GM18507 (cell line): ENCODE results near the gene GRM1.
A peak's percentile ranks its signal among the peaks of the same experiment; 100 is the strongest.

ENCODE experiments used
- DNase-seq: peaks from one replicate; pipeline ENCODE4 v3.0.0; 2011; ENCODE audit warnings: low read depth; ENCODE audit not compliant: insufficient read length; ENCODE audit errors: extremely low spot score
- FAIRE-seq: peaks from 2 replicates; lab custom pipeline; 2011; peaks lifted over from hg19 to GRCh38; lab: Jason Lieb, UNC

GRM1 gene

GRCh38 chr6:146092961-146093686 lies 64.3 kb downstream of the GRM1 start:
- no peak for DNase-seq
- no peak for FAIRE-seq

GRCh38 chr6:146095481-146095880 lies 66.6 kb downstream of the GRM1 start:
- no peak for DNase-seq
- no peak for FAIRE-seq

GRCh38 chr6:146097586-146097985 lies 68.7 kb downstream of the GRM1 start:
- FAIRE-seq, result no peak
- DNase-seq, result no peak

- peak; percentile 58 for FAIRE-seq
- DNase-seq, result no peak
Measured at GRCh38 chr6:146100776-146101175, 71.9 kb downstream of the GRM1 start.

- FAIRE-seq, result no peak
- no peak for DNase-seq
Measured at GRCh38 chr6:146103416-146104072, 74.7 kb downstream of the GRM1 start.

- FAIRE-seq (no peak), DNase-seq (no peak)
Measured at GRCh38 chr6:146106532-146106931, 77.7 kb downstream of the GRM1 start.

- FAIRE-seq, result no peak
- DNase-seq, result no peak
Measured at GRCh38 chr6:146110990-146111389, 82.1 kb downstream of the GRM1 start.

- FAIRE-seq (no peak), DNase-seq (no peak)
Measured at GRCh38 chr6:146111881-146112450, 83.1 kb downstream of the GRM1 start.

GRCh38 chr6:146113084-146113623 lies 84.3 kb downstream of the GRM1 start:
- no peak for FAIRE-seq
- DNase-seq, result no peak

GRCh38 chr6:146123616-146124015 lies 94.8 kb downstream of the GRM1 start:
- DNase-seq, result no peak
- no peak for FAIRE-seq

GRCh38 chr6:146127447-146128215 lies 98.8 kb downstream of the GRM1 start:
- FAIRE-seq, result no peak

GRCh38 chr6:146133866-146134265 lies 105.0 kb downstream of the GRM1 start:
- FAIRE-seq (no peak), DNase-seq (no peak)

More at GRCh38 chr6:146127447-146128215, 98.8 kb downstream of the GRM1 start:
- DNase-seq, result no peak

GRCh38 chr6:146135167-146135566 lies 106.3 kb downstream of the GRM1 start:
- no peak for FAIRE-seq
- no peak for DNase-seq

GRCh38 chr6:146146836-146147235 lies 118.0 kb downstream of the GRM1 start:
- DNase-seq (no peak), FAIRE-seq (no peak)

- no peak for DNase-seq
- no peak for FAIRE-seq
Measured at GRCh38 chr6:146149770-146150169, 120.9 kb downstream of the GRM1 start.

GRCh38 chr6:146153040-146153758 lies 124.3 kb downstream of the GRM1 start:
- DNase-seq, result peak; percentile 12
- peak; percentile 54 for FAIRE-seq

GRCh38 chr6:146154197-146154596 lies 125.3 kb downstream of the GRM1 start:
- FAIRE-seq, result no peak
- no peak for DNase-seq

GRCh38 chr6:146161664-146162063 lies 132.8 kb downstream of the GRM1 start:
- FAIRE-seq (no peak), DNase-seq (no peak)

- no peak for FAIRE-seq
Measured at GRCh38 chr6:146169872-146170271, 141.0 kb downstream of the GRM1 start.

More at GRCh38 chr6:146169872-146170271, 141.0 kb downstream of the GRM1 start:
- no peak for DNase-seq
